Neural cell (in vitro differentiated cells): ENCODE results near the gene RTP4.

Experiments
- CTCF ChIP-seq: fragments of 450-650 bp; IDR thresholded peaks from 2 replicates; pipeline ENCODE4 v1.5.1; 2014; ENCODE audit warnings: antibody characterized with exemption, mild to moderate bottlenecking, moderate library complexity; ENCODE audit not compliant: poor library complexity, severe bottlenecking
- EP300 ChIP-seq: fragments of 450-650 bp; conservative IDR thresholded peaks from 2 replicates; pipeline ENCODE4 v1.6.1; 2014; ENCODE audit warnings: antibody characterized with exemption, mild to moderate bottlenecking, moderate library complexity; ENCODE audit not compliant: poor library complexity, severe bottlenecking
- EZH2 ChIP-seq: fragments of 200-600, 300-800 bp; shearing (Covaris generic), sonication (generic); IDR thresholded peaks from 2 replicates; pipeline ENCODE4 v1.6.1; 2014; ENCODE audit warnings: antibody characterized with exemption, low read length, borderline replicate concordance, mild to moderate bottlenecking; ENCODE audit not compliant: insufficient read depth, poor library complexity, severe bottlenecking
- MXI1 ChIP-seq: fragments of 450-650 bp; conservative IDR thresholded peaks from 2 replicates; pipeline ENCODE4 v1.6.1; 2014; ENCODE audit warnings: antibody characterized with exemption, mild to moderate bottlenecking; ENCODE audit not compliant: poor library complexity, severe bottlenecking
- POLR2AphosphoS5 ChIP-seq: IDR thresholded peaks from 2 replicates; pipeline ENCODE4 v1.6.1; 2012
- RAD21 ChIP-seq: fragments of 450-650 bp; conservative IDR thresholded peaks from 2 replicates; pipeline ENCODE4 v1.6.1; 2014; ENCODE audit warnings: antibody characterized with exemption, mild to moderate bottlenecking, moderate library complexity
- REST ChIP-seq: IDR thresholded peaks from 2 replicates; pipeline ENCODE4 v1.6.1; 2012; ENCODE audit warnings: borderline replicate concordance
- SMC3 ChIP-seq: fragments of 450-650 bp; conservative IDR thresholded peaks from 2 replicates; pipeline ENCODE4 v1.6.1; 2014; ENCODE audit warnings: antibody characterized with exemption, mild to moderate bottlenecking, moderate library complexity; ENCODE audit not compliant: poor library complexity
- TAF1 ChIP-seq: IDR thresholded peaks from 2 replicates; pipeline ENCODE4 v1.6.1; 2012; ENCODE audit warnings: low read depth

GRCh38 chr3:187334904-187335303 is 33.3 kb upstream of the RTP4 start:
- TF ChIP-seq POLR2AphosphoS5 (no peak), CTCF (no peak), SMC3 (no peak), EZH2 (no peak), MXI1 (no peak), RAD21 (no peak), TAF1 (no peak), REST (no peak), EP300 (no peak)
